Liver (tissue), 9 donors: Measurements from ENCODE around the gene ASAH2B. TPM values are rescaled to one million over a fixed set of nuclear protein-coding genes. Genes with fewer than 3 reads are reported as not detected.
A peak's percentile ranks its signal among the peaks of the same experiment; 100 is the strongest.

Experiments
- DNase-seq: peaks from one replicate; pipeline ENCODE4 v3.0.0-alpha.2; 2017; ENCODE audit warnings: low spot score
- H3K27ac ChIP-seq, 2 donors: one replicate each; pipeline ENCODE4 v1.7.0; 2013; ENCODE audit warnings: inconsistent platforms in 2 of 2, low read length in 2 of 2, control low read depth in 1 of 2, low read depth in 1 of 2, mild to moderate bottlenecking in 1 of 2
- H3K27me3 ChIP-seq, 4 donors: one replicate each; pipeline versions ENCODE4 v1.6.1 to v1.7.0; 2013; ENCODE audit warnings: low read length in 3 of 4, inconsistent platforms in 1 of 4, mild to moderate bottlenecking in 1 of 4, moderate library complexity in 1 of 4; ENCODE audit not compliant: control insufficient read depth in 4 of 4, insufficient read depth in 4 of 4
- H3K36me3 ChIP-seq, 4 donors: one replicate each; pipeline versions ENCODE4 v1.6.1 to v1.7.0; 2013; ENCODE audit warnings: low read length in 3 of 4, mild to moderate bottlenecking in 3 of 4, low read depth in 1 of 4, moderate library complexity in 1 of 4; ENCODE audit not compliant: control insufficient read depth in 4 of 4, insufficient read depth in 3 of 4
- H3K4me1 ChIP-seq, 4 donors: one replicate each; pipeline versions ENCODE4 v1.6.1 to v1.7.0; 2013; ENCODE audit warnings: low read length in 3 of 4, mild to moderate bottlenecking in 3 of 4, moderate library complexity in 1 of 4; ENCODE audit not compliant: control insufficient read depth in 4 of 4, insufficient read depth in 4 of 4
- H3K4me3 ChIP-seq, 3 donors: one replicate each; pipeline versions ENCODE4 v1.6.1 to v1.7.0; 2013; ENCODE audit warnings: low read length in 3 of 3, control low read depth in 1 of 3, low read depth in 1 of 3, mild to moderate bottlenecking in 1 of 3
- H3K9ac ChIP-seq, 2 donors: one replicate each; pipeline ENCODE4 v1.7.0; 2013; ENCODE audit warnings: low read length in 2 of 2, mild to moderate bottlenecking in 2 of 2, moderate library complexity in 2 of 2, control low read depth in 1 of 2, low read depth in 1 of 2
- H3K9me3 ChIP-seq, 4 donors: one replicate each; pipeline versions ENCODE4 v1.6.1 to v1.7.0; 2013; ENCODE audit warnings: low read length in 3 of 4; ENCODE audit not compliant: control insufficient read depth in 4 of 4
- EGR1 ChIP-seq, 2 donors: IDR thresholded peaks; 2 replicates each; pipeline ENCODE4 v1.6.1; 2016 to 2018; ENCODE audit warnings: antibody characterized with exemption in 2 of 2, low read depth in 2 of 2
- FOXA1 ChIP-seq: IDR thresholded peaks from 2 replicates; pipeline ENCODE4 v1.6.1; 2016; ENCODE audit warnings: antibody characterized with exemption
- FOXA2 ChIP-seq: IDR thresholded peaks from 2 replicates; pipeline ENCODE4 v1.6.1; 2016; ENCODE audit warnings: antibody characterized with exemption
- GABPA ChIP-seq, 2 donors: IDR thresholded peaks in 1 of 2; conservative IDR thresholded peaks in 1 of 2; 2 replicates each; pipeline ENCODE4 v1.6.1; 2016; ENCODE audit warnings: antibody characterized with exemption in 2 of 2, mild to moderate bottlenecking in 1 of 2, moderate library complexity in 1 of 2
- HNF4A ChIP-seq, 2 donors: conservative IDR thresholded peaks; 2 replicates each; pipeline ENCODE4 v1.6.1; 2016; ENCODE audit warnings: antibody characterized with exemption in 2 of 2, mild to moderate bottlenecking in 2 of 2
- HNF4G ChIP-seq: IDR thresholded peaks from 2 replicates; pipeline ENCODE4 v1.6.1; 2016; ENCODE audit warnings: antibody characterized with exemption
- JUND ChIP-seq, 2 donors: IDR thresholded peaks; 2 replicates each; pipeline ENCODE4 v1.6.1; 2016; ENCODE audit warnings: antibody characterized with exemption in 2 of 2
- MAX ChIP-seq: IDR thresholded peaks from 2 replicates; pipeline ENCODE4 v1.6.1; 2016; ENCODE audit warnings: antibody characterized with exemption
- NR2F2 ChIP-seq: IDR thresholded peaks from 2 replicates; pipeline ENCODE4 v1.6.1; 2016; ENCODE audit warnings: antibody characterized with exemption
- RAD21 ChIP-seq, 2 donors: IDR thresholded peaks; 2 replicates each; pipeline ENCODE4 v1.6.1; 2016; ENCODE audit warnings: antibody characterized with exemption in 2 of 2, mild to moderate bottlenecking in 2 of 2
- REST ChIP-seq: IDR thresholded peaks from 2 replicates; pipeline ENCODE4 v1.6.1; 2016; ENCODE audit warnings: antibody characterized with exemption, mild to moderate bottlenecking
- RXRA ChIP-seq, 2 donors: IDR thresholded peaks; 2 replicates each; pipeline ENCODE4 v1.6.1; 2017 to 2018; ENCODE audit warnings: antibody characterized with exemption in 2 of 2, mild to moderate bottlenecking in 1 of 2
- SP1 ChIP-seq: IDR thresholded peaks from 2 replicates; pipeline ENCODE4 v1.6.1; 2018; ENCODE audit warnings: antibody characterized with exemption, mild to moderate bottlenecking
- TAF1 ChIP-seq: conservative IDR thresholded peaks from 2 replicates; pipeline ENCODE4 v1.6.1; 2016; ENCODE audit warnings: antibody characterized with exemption, mild to moderate bottlenecking
- YY1 ChIP-seq: IDR thresholded peaks from 2 replicates; pipeline ENCODE4 v1.6.1; 2016; ENCODE audit warnings: antibody characterized with exemption, mild to moderate bottlenecking
- ZBTB33 ChIP-seq: IDR thresholded peaks from 2 replicates; pipeline ENCODE4 v1.6.1; 2016; ENCODE audit warnings: antibody characterized with exemption
- WGBS: extraction: QIAGEN DNeasy Blood & Tissue Kit; methylation state at CpG from one replicate; pipeline ENCODE4 v1.1.7; 2013; 5-methylcytosine and 5-hydroxymethylcytosine counted together
- polyA plus RNA-seq, 2 donors: library from polyadenylated mRNA; stranded (reverse) in 1 of 2; unstranded in 1 of 2; fragments of 200-250 nt in 1 of 2; fragments of >200 nt in 1 of 2; fragmentation: Nextera tagmentation in 1 of 2; extraction: Ambion mirVana in 1 of 2; gene quantifications; one replicate each; pipeline versions ENCODE4 v1.2.1 to v1.2.3, GENCODE V29; 2013 to 2015
- total RNA-seq, 2 donors: library from RNA; depleted of rRNA; stranded (reverse); fragments of >200 nt; gene quantifications; one replicate each; pipeline ENCODE4 v1.2.3, GENCODE V29; 2014
- TF ChIP-seq, protein P1 (sequence below): fragments of 150-350 bp; IDR thresholded peaks from 2 replicates; pipeline ENCODE4 v1.5.1; 2017; ENCODE audit warnings: improper control_type of control experiment, low read depth, low read length; ENCODE audit not compliant: missing input control
- TF ChIP-seq, protein P2 (sequence below): IDR thresholded peaks from 2 replicates; pipeline ENCODE4 v1.6.1; 2016; ENCODE audit warnings: antibody characterized with exemption
- donor health status: healthy.
- donor health status: healthy.
- donor health status: healthy.
- donor health status: healthy.
- donor health status: healthy.

The ASAH2B gene
- total and polyA plus RNA-seq, 4 donors = 1.5 to 6.4 (median 3.5) TPM

- Histone ChIP-seq H3K36me3 (no peaks in the 10 kb centered on the region), H3K4me1 (peaks cover 0 to 3% (median under 1%) of the 10 kb centered on the region in 4 donors), H3K27me3 (no peaks in the 10 kb centered on the region), H3K4me3 (no peak overlapping the region), H3K27ac (no peak overlapping the region), H3K9ac (no peak overlapping the region), H3K9me3 (no peaks in the 10 kb centered on the region)
- TF ChIP-seq JUND (IDR thresholded peaks at IDR 0.05) (no peak), YY1 (no peak), REST (no peak), FOXA1 (no peak), RXRA (IDR thresholded peaks at IDR 0.05) (no peak), GABPA (IDR thresholded peaks at IDR 0.05 in 1 of 2, conservative IDR thresholded peaks at IDR 0.05 in 1 of 2) (no peak), RAD21 (IDR thresholded peaks at IDR 0.05) (no peak), SP1 (no peak), HNF4A (conservative IDR thresholded peaks at IDR 0.05) (no peak), NR2F2 (no peak), ZBTB33 (no peak), TAF1 (no peak), HNF4G (no peak), EGR1 (IDR thresholded peaks at IDR 0.05; ENCODE audit: low read depth in 2 of 2) (no peak)
- TF ChIP-seq, protein P1, sequence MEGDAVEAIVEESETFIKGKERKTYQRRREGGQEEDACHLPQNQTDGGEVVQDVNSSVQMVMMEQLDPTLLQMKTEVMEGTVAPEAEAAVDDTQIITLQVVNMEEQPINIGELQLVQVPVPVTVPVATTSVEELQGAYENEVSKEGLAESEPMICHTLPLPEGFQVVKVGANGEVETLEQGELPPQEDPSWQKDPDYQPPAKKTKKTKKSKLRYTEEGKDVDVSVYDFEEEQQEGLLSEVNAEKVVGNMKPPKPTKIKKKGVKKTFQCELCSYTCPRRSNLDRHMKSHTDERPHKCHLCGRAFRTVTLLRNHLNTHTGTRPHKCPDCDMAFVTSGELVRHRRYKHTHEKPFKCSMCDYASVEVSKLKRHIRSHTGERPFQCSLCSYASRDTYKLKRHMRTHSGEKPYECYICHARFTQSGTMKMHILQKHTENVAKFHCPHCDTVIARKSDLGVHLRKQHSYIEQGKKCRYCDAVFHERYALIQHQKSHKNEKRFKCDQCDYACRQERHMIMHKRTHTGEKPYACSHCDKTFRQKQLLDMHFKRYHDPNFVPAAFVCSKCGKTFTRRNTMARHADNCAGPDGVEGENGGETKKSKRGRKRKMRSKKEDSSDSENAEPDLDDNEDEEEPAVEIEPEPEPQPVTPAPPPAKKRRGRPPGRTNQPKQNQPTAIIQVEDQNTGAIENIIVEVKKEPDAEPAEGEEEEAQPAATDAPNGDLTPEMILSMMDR = no peak
- TF ChIP-seq, protein P2, sequence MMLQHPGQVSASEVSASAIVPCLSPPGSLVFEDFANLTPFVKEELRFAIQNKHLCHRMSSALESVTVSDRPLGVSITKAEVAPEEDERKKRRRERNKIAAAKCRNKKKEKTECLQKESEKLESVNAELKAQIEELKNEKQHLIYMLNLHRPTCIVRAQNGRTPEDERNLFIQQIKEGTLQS = no peak
- DNase-seq = no peak
Observed at GRCh38 chr10:50794490-50794889, 54.8 kb downstream of the ASAH2B start.

DNA sequence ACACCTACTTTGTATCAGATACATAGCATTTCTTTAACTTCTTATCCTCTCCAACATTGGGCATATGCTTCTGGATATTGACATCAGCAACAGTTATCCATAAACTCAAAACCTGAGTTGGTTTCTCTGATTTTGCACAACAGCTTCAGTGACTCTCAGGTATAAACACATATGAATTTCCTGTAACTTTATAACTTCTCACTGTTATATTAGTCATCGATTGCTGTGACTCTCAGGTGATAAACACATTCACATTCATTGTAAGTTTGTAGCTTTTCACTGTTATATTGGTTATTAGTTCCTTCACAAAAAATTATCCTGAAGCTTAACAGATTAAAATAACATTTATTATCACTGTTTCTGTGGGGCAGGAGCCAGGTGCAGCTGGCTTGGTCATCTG, 57.0 kb downstream of the ASAH2B start:
- H3K4me3 ChIP-seq = no peak overlapping the region
- no peaks in the 10 kb centered on the region for H3K4me1 ChIP-seq
- no peaks in the 10 kb centered on the region for H3K27me3 ChIP-seq
- no peak for DNase-seq
- H3K9me3 ChIP-seq = no peaks in the 10 kb centered on the region
- no peak overlapping the region for H3K9ac ChIP-seq
- 96% methylated on average over 1 of the region's 1 CpG for WGBS
- H3K27ac ChIP-seq = peak overlapping the region; percentile 7 to 36
- H3K36me3 ChIP-seq = peaks cover 0 to 4% (median 0%) of the 10 kb centered on the region in 4 donors
- TF ChIP-seq REST (no peak), EGR1 (IDR thresholded peaks at IDR 0.05; ENCODE audit: low read depth in 2 of 2) (no peak), JUND (IDR thresholded peaks at IDR 0.05) (no peak), TAF1 (no peak), GABPA (IDR thresholded peaks at IDR 0.05 in 1 of 2, conservative IDR thresholded peaks at IDR 0.05 in 1 of 2) (no peak), MAX (no peak), NR2F2 (no peak), FOXA2 (no peak), HNF4G (no peak), YY1 (no peak), RAD21 (IDR thresholded peaks at IDR 0.05) (no peak)
- TF ChIP-seq, protein P2 = no peak
